ENCODE results near the gene NUTM1.
"Not testable (repeated sequence)": the region's sequence is repeated elsewhere in the genome, so short reads cannot be mapped to it uniquely, and the experiment has no call there.

Gene NUTM1

DNA sequence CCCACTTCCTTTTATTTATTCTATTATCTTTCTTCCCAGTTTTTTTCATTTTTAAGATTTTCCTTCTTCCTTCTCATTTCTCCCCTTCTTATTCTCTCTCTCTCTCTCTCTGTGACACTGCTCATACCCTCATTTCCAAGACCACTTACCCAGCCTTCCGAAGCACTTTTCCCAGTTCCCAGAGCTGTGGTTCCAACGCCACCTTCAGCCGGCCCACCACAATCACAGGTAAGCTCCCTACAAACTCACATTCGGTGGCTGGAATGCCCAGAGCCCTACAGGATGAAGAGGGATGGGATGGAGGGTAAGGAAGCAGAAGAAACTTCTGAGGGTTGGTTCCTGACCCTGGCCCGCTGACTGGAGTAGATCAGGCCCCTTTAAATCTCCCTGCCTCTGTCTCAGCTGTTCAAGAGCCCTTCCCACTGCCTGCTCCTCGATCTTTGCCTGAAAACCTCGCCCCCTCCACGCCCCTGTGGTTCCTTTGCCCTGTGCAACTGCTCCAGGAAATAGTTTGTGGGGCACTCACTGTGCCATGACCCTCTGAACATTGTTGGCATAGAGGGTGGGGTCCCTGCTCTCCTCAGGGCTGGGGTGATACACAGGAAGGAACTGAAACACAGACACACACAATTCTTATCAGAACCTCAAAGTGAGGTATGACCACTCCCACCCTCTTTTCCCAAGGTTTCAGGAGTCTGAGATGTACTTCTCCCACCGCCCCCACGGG lies 19.1 kb downstream of the NUTM1 start:
- DNase-seq (ENCODE audit: low read depth, low spot score): no peak
- H3K27ac ChIP-seq: peak overlapping the region; percentile 50

GRCh38 chr15:34364041-34364440 lies 20.9 kb downstream of the NUTM1 start:
- DNase-seq (ENCODE audit: low read depth, low spot score): no peak
- H3K27ac ChIP-seq: no peak overlapping the region

- H3K27ac ChIP-seq: peak overlapping the region; percentile 95
- no peak for DNase-seq (ENCODE audit: low read depth, low spot score)
Observed at GRCh38 chr15:34365091-34365825, 22.1 kb downstream of the NUTM1 start.

DNA sequence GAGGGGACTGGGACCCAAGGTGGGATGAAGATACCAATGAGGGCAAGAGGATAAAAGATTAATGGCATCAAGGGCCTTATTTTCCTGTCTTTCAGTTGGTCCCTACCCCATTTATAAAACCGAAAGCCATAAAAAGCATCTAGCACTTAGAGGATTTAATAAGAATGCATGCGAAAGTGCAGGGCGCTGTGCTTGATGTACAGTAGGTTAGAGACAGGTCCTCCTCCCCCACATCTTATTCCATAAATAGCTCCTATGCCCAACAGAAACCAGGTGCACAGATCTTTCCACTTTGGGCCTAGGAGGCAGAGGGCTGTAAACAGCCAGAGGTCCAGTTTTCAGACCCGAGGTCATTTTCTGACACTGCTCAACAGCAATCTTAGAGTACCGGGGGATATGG lies 22.7 kb downstream of the NUTM1 start:
- H3K27ac ChIP-seq: peak overlapping the region; percentile 95
- no peak for DNase-seq (ENCODE audit: low read depth, low spot score)

DNA sequence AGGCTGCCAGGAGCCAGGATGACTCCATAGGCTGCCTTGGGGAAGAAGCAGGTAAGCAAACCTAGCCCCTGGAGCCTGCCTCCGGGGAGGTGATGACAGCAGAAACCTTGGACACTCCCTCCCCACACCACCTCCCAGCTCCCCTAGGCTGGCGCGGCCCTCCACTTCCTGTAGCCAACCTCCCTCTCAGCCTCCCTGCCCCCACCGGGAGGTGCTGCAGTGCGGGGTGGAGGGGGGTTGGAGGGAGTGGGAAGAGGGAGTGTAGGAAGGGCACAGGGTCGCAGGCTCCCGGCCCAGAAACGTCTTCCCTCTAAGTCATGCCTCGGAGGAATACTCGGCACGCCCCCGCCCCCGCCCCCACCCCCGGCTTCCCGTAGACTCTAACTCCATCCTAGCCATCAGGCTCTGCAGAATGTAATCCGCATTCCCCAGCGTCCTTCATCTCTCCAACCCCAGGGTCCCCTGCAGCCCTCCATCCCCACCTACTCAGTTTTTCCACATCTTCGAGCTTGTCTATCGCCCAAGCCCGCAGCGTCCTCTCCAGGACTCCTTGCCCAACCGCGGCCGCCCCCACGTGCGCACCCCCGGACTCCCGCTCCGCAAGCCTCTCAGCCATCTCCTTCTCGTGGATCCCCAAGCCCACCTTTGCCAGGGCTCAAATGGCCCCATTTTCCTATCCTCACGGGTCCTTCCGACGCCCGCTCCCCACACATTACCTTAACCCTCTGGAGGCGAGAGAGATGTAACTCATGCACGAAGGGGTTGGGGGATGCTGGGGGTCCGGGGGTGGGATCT lies 23.4 kb downstream of the NUTM1 start:
- peak; percentile 39 for DNase-seq (ENCODE audit: low read depth, low spot score)
- peak overlapping the region; percentile 95 for H3K27ac ChIP-seq

- peak within 1 kb of the TSS; percentile 95 for H3K27ac ChIP-seq
- DNase-seq (ENCODE audit: low read depth, low spot score): peak; percentile 46
Observed at GRCh38 chr15:34367101-34368081, 24.3 kb downstream of the NUTM1 start, which contains the start of gene LPCAT4. TSS of gene LPCAT4 (minus strand) at chr15:34367196. CDS start at chr15:34367100, 96 bp downstream.

- DNase-seq (ENCODE audit: low read depth, low spot score): no peak
- H3K27ac ChIP-seq: no peak overlapping the region
Observed at GRCh38 chr15:34370129-34370528, 27.0 kb downstream of the NUTM1 start.

- no peak for DNase-seq (ENCODE audit: low read depth, low spot score)
- H3K27ac ChIP-seq: no peak overlapping the region
Observed at GRCh38 chr15:34370643-34371042, 27.5 kb downstream of the NUTM1 start.

GRCh38 chr15:34373951-34374350 lies 30.8 kb downstream of the NUTM1 start:
- no peak overlapping the region for H3K27ac ChIP-seq
- no peak for DNase-seq (ENCODE audit: low read depth, low spot score)

DNA sequence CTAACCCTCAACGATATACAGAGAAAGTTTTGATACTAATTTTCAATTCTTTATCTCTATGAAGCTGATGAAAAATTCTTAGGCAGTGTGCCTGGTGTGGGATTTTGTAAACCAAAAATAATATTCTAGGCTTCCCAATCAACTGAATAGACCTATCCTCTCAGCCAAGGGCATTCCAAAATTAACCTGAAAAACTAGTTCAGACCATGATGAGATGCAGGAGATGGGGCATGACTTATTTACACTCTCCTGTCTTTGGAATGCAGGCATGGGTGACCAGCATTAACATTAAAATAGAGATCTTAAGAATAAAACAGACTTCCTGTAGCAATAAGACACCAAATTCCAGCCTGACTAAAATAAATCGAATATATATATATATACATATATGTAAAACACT lies 31.7 kb downstream of the NUTM1 start:
- no peak for DNase-seq (ENCODE audit: low read depth, low spot score)
- H3K27ac ChIP-seq: no peak overlapping the region

DNA sequence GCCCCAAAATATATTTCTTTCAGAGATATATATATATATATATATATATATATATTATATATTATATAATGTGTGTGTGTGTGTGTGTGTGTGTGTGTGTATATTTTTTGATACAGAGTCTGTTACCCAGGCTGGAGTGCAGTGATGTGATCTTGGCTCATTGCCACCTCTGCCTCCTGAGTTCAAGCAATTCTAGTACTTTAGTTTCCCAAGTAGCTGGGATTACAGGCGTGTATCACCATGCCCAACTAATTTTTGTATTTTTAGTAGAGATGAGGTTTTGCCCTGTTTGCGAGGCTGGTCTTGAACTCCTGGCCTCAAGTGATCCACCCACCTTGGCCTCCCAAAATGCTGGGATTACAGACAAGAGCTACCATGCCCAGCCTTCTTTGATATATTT lies 32.4 kb downstream of the NUTM1 start:
- H3K27ac ChIP-seq; DNase-seq (ENCODE audit: low read depth, low spot score): not testable (repeated sequence)

- no peak overlapping the region for H3K27ac ChIP-seq
- no peak for DNase-seq (ENCODE audit: low read depth, low spot score)
Observed at GRCh38 chr15:34376856-34377255, 33.7 kb downstream of the NUTM1 start.

- not testable (repeated sequence) for DNase-seq (ENCODE audit: low read depth, low spot score); H3K27ac ChIP-seq
Observed at GRCh38 chr15:34380491-34380890, 37.4 kb downstream of the NUTM1 start.

GRCh38 chr15:34381829-34382521 lies 38.9 kb downstream of the NUTM1 start:
- not testable (repeated sequence) for H3K27ac ChIP-seq; DNase-seq (ENCODE audit: low read depth, low spot score)

- not testable (repeated sequence) for H3K27ac ChIP-seq; DNase-seq (ENCODE audit: low read depth, low spot score)
Observed at GRCh38 chr15:34389594-34390086, 46.5 kb downstream of the NUTM1 start.

DNA sequence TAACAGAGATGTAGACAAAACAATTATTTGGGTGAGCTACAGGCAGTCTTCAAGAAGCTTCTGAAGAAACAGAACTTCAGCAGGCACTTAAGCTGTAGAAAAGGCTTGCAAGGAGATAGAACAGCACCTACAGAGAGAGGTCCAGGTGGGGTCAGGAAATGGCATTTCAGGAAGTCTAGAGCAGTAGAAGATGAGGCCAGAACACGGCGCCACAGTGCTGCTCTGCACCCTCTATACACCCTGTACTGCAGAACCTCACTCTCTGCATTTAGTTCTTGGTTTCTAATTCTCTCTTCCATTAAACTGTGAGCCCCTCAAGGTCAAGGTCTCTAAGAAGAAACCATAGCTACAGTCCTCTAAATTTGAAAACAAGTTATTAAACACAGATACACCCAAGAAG lies 49.9 kb downstream of the NUTM1 start:
- not testable (repeated sequence) for DNase-seq (ENCODE audit: low read depth, low spot score); H3K27ac ChIP-seq

DNA sequence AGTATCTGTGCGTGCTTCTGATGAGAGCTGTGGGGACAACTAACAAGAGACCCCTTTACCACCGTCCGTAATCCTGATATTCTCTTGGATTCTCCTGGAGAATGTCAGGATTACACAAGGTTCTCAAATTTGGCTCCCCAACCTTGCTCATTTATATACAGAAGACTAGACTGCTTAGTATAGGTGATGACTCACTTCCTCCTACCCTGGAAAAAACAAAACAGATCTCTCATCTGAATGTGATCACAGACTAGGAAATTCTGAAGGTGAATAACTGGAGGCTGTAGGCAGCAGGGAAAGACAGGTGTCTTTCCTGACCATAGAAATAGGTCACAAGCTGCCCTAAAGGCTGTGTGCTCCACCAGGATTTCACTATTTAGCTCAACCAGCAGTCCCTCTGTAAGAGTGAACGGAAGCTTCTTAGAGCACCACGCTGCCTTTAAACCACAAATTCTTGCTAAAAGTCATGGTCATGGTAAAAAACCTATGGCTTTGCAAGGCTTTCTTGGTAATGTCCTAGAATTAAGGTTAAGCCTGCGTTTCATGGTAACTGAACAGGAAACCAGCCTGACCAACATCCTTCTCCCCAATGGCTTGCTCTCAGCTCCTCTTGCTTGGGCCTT lies 54.6 kb downstream of the NUTM1 start:
- not testable (repeated sequence) for H3K27ac ChIP-seq; DNase-seq (ENCODE audit: low read depth, low spot score)

GRCh38 chr15:34403160-34403598 lies 60.1 kb downstream of the NUTM1 start:
- not testable (repeated sequence) for H3K27ac ChIP-seq; DNase-seq (ENCODE audit: low read depth, low spot score)

Data from epithelial cell of prostate (primary cell).